Activated naive CD4-positive, alpha-beta T cell treated with anti-CD3 and anti-CD28 coated beads, Interleukin-2, amount 50 U/mL, for 16 hours (primary cell): ENCODE results near the gene RAET1L.
"Not testable (repeated sequence)": the region's sequence is repeated elsewhere in the genome, so short reads cannot be mapped to it uniquely, and the experiment has no call there.

Experiments
- DNase-seq: peaks from one replicate; pipeline ENCODE4 v3.0.0-alpha.2; 2020

RAET1L gene

GRCh38 chr6:149990212-149990660, 35.1 kb downstream of the RAET1L start:
- no peak for DNase-seq

- DNase-seq, result no peak
Measured at GRCh38 chr6:149988550-149989346, 36.6 kb downstream of the RAET1L start.

DNA sequence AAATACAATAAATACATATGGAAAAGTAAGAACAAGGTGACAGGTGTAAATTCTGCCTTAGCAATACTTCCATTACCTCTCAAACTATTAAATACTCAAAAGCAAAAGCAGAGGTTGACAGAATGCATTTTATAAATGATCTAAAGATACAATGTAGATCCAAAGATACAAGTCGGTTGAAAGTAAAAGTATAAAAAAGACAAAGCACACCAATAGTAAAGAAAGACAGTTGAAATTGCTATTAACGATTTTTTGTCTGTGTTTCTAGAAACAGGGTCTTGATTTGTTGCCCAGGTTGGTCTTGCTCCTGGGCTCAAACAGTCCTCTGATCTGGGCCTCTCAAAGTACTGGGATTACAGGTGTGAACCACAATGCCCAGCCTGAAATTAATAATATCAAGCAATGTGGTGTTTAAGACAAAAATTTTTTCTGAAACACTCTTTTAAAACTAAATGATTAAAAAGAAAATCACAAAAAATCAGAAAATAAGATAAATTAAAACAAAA, 37.7 kb downstream of the RAET1L start:
- DNase-seq, result no peak

DNA sequence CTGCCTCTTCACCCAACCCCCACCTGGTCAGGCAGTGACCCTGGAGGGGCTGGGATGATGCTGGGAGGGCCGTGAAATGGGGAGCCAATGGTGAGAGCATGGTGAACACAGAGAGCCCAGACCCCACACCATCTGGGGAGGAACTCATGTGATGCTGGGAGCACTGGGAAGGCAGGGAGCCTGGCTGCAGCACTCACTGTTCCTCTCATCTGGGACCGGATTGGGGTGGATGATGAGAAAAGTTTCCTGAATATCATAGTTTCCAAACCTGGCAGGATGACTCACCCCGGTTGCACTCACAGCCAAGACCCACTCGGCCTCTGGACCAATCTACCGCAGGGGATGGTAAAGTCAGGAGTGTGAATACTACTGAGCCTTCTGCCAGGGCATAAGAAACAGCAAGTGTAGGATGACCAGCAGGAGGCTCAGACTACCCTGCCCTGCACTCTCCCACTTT, 39.8 kb downstream of the RAET1L start:
- DNase-seq, result no peak

- DNase-seq, result no peak
Measured at GRCh38 chr6:149984773-149985172, 40.6 kb downstream of the RAET1L start.

- DNase-seq, result no peak
Measured at GRCh38 chr6:149983145-149983544, 42.2 kb downstream of the RAET1L start.

DNA sequence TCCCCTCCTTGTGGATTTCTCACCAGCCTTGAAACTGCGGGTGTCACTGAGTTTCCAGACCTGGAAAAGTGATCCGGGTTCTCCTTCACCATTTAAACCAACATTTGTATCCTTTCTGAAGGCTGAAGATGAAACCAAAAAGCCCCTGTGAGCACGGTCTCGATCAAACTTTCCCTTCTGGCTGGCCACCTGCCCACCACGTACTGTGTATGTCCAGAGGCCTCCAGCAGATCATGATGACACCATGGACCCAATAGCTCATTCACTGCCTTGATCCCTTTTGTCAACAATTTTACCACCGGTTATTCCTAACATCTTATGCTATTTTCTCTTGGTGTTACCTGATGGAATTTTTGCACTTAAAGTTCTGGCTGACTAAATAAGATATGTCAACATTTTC, 46.0 kb downstream of the RAET1L start:
- DNase-seq, result no peak

GRCh38 chr6:149978610-149979009, 46.7 kb downstream of the RAET1L start:
- DNase-seq, result no peak

DNA sequence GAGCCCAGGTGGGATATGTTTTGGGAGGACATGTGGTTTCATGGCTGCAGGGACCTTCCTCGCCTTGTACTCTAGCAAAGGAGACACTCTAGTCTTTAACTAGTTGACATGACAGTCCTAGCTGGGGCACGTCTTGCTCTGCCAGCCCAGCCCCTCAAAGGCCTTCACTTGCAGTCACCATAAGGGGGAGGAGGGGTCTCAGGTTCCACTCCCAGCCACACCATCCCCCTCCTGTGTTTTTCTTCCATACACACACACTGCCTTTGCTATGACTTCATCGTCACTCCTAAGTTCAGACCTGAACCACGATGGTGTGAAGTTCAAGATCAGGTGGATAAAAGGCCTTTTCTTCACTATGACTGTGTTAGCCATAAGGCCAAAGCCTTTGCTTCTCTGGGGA, 48.1 kb downstream of the RAET1L start:
- no peak for DNase-seq

DNA sequence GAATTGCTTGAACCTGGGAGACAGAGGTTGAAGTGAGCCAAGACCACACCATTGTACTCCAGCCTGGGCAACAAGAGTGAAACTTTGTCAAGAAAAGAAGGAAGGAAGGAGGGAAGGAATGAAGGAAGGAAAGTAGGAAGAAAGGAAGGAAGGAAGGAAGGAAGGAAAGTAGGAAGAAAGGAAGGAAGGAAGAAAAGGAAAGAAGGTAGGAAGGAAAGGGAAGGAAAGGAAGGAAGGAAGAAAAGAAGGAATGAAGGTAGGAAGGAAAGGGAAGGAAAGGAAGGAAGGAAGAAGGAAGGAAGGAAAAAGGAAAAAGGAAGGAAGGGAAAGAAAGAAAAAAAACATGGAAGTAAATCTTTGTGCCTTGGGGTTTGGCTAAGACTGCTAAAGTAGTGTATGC, 49.9 kb downstream of the RAET1L start:
- no peak for DNase-seq

DNA sequence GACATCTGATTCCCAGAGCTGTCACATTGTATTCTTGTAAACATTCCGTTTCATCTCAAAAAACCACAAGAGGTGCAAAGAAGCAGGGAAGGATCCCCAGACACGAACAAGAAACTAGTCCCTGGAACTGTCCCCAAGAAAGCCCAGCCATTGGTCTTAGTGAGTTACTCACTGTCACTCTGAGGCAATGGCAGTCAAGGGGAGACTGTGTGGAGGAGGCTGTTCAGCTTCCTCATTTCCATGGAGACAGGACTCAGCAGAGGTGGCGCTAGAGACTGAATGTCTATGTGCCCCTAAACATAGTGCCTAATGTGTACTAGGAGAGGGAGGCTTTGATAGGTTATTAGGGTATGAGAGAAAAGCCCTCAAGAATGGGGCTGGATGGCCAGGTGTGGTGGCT, 50.5 kb downstream of the RAET1L start:
- DNase-seq, result no peak

GRCh38 chr6:149974394-149974793, 50.9 kb downstream of the RAET1L start:
- not testable (repeated sequence) for DNase-seq

DNA sequence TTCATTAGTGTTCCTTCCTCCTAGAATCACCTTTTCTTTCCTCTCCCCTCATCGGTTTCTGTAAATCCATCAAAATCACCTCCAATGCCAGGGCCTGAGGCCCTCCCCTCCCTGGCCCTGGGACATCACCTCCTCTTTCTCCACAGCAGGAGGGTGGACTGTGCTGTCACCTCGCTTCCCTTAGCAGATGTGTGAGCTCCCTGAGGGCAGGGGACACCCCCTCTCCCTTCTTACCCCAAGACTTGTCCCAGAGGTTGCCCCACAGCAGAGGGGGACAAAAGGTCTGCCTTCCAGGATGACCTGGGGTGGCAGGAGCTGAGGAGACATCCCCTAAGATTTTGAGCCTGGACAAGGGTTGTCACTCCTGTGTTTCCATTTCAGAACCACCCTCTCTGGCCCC, 55.7 kb downstream of the RAET1L start:
- DNase-seq, result no peak

GRCh38 chr6:149968909-149969308, 56.4 kb downstream of the RAET1L start:
- not testable (repeated sequence) for DNase-seq
